ENCODE results near the gene ERN2.

Gene ERN2

DNA sequence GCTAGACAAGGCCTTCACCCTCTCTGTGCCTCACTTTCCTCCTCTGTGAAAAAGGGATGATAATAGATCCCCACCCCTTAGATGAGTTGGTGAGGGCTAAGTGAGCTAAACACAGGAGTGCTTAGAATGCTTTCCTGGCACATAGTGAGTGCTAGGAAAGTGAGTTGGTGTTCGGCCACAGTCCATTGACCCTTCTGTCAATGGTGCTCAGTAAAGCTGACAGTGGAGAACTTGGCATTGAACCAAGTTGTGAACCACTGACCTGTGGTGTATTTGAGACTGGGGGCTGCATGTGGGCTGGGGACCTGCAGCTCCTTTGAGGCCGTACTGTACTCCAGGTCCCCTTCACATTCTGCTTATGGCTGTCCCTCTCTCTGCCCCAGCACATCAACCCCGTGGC is 29.5 kb downstream of the ERN2 start:
- no peak for FAIRE-seq

GRCh38 chr16:23682181-23682580 is 30.8 kb downstream of the ERN2 start:
- FAIRE-seq = no peak

DNA sequence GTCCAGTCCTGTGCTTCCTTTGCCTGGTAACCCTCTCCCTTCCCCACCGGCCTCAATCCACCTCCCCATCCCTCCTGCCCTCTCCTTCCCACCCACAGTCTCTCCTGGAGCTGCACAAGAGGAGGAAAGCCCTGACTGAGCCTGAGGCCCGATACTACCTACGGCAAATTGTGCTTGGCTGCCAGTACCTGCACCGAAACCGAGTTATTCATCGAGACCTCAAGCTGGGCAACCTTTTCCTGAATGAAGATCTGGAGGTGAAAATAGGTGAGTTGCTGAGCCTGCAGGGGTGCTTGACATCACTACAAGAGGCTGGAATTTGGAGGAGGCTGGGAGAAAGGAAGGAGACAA is 33.1 kb downstream of the ERN2 start:
- no peak for FAIRE-seq

DNA sequence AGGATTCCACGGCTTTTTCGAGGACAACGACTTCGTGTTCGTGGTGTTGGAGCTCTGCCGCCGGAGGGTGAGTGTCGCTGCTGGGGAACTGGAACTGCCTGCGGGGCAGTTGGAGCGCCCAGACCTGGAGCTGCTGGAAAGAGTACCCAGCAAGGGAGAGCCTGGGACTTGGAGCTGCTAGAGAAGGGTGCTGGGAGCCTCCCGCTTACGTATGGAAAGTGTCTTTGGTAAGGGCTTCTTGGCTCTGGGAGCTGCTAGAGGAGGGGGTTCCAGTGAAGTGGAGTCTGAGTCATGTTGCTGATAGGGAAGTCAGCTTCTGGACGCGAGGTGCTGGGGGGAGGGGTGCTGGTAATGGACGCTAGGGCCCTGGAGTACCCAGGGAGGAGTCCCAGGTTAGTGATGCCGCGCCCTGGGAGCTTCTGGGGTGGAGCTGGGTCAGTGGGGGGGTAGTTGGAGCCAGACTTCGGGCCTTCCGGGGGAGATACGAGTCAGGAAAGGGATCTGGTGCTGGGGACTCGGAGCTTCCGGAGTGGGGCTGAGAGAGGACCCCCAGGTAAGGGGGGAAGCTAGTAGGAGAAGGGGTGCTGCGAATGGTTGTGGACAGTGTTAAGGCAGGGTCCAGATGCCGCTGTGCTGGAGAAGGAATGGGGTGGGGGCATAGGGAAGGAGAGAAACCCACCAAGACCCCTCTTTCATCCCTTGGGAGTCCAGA is 33.6 kb downstream of the ERN2 start:
- FAIRE-seq = no peak

- peak; percentile 49 for FAIRE-seq
Measured at GRCh38 chr16:23678430-23679273, 34.4 kb downstream of the ERN2 start, which contains the start of gene PLK1. Gene PLK1, plus strand, starts transcription at chr16:23678889. Its CDS starts 44 bp downstream, at chr16:23678933.

GRCh38 chr16:23676924-23677480 is 36.0 kb downstream of the ERN2 start:
- no peak for FAIRE-seq

- FAIRE-seq = no peak
Measured at GRCh38 chr16:23673971-23674614, 38.9 kb downstream of the ERN2 start.

- FAIRE-seq = no peak
Measured at GRCh38 chr16:23670137-23670776, 42.8 kb downstream of the ERN2 start.

GRCh38 chr16:23668873-23669272 is 44.1 kb downstream of the ERN2 start:
- no peak for FAIRE-seq

DNA sequence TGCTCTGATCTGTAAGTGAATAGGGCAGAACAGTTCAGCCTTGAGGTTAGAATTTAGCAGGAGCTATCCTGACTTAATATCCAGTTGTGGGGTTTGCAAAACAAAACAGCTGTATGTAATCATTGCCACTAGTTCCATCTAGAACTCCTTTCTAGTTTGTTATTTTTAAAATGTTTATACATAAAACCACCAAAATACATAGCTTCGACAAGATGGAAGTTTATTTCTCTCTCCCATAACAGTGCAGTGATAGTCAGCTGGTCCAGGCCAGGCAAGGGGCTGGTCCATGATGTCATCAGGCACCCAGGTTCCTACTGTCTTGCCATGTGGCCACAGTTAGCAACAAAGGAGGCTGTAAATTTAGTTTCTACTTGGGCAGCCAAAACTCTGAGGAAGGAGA is 44.8 kb downstream of the ERN2 start:
- FAIRE-seq = no peak

DNA sequence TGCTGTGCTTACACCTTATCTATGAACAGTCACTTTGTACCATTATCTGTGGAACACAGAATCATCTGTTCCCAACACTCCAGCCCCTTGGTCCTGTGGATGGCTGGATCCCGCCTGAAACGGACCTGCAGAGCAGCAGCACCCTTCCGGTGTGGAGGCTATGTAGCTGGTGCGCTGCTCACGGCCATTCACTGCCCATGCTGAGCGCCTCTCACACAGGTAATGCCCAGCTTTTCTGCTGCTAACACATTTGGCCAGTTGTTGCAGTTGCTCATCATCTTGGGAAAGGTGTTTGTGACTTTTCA is 45.7 kb downstream of the ERN2 start:
- FAIRE-seq = no peak

GRCh38 chr16:23666571-23667354 is 46.3 kb downstream of the ERN2 start:
- FAIRE-seq = no peak

DNA sequence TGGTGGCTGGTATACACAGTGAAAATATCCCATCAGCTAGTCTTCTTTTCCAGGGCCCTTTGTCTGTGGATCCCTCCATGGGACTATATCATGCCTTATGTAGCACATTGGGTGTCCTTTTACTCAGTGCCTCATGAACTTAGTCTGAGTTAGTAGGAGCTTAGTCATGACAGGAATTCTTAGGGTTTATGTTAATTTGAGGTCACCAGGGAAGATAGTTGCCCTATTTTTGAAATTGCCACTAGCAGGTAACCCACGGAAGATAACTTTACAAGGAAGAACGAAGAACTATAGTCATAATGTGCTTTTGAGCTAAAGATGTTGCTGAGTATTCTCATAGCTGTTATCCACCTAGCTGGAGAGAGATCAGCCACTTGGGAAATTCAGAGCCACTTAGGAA is 49.1 kb downstream of the ERN2 start:
- FAIRE-seq = no peak

GRCh38 chr16:23651943-23652468 is 61.0 kb downstream of the ERN2 start:
- no peak for FAIRE-seq

GRCh38 chr16:23650674-23651416 is 62.2 kb downstream of the ERN2 start:
- no peak for FAIRE-seq

DNA sequence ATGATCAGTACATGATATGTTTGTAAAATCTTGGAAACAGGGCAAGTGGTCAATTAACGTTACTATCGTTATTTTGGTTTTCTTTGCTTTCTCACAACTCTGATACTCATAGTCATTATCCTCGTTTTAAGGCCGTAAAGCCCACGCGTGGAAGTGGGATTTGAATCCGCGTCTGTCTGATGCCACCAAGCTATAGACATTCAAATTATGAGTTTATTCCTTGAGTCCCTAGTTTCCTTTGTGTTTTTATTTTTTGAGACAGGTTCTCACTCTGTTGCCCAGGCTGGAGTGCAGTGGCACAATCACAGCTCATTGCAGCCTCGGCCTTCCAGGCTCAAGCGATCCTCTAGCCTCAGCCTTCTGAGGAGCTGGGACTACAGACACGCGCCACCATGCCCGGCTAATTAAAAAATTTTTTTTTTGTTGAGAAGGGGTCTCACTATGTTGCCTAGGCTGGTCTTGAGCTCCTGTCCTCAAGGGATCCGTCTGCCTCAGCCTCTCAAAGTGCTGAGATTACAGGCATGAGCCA is 70.7 kb downstream of the ERN2 start:
- no peak for FAIRE-seq

- no peak for FAIRE-seq
Measured at GRCh38 chr16:23640931-23641765, 71.9 kb downstream of the ERN2 start, which contains the start of the genes DCTN5 and PALB2. Gene DCTN5, plus strand, starts transcription at chr16:23641466. Its CDS starts 77 bp downstream, at chr16:23641543. Gene PALB2, minus strand, starts transcription at chr16:23641310. Its CDS starts 153 bp downstream, at chr16:23641157.

GRCh38 chr16:23640615-23640930 is 72.4 kb downstream of the ERN2 start:
- FAIRE-seq = no peak

Data from A204.1 (cell line).